GM19351 (cell line): ENCODE measurements around the gene POU3F3.

ENCODE experiments used
- ATAC-seq: cut with Tn5 transposase; IDR thresholded peaks from one replicate; pipeline ENCODE4 v1.9.1; 2021; ENCODE audit warnings: mild to moderate bottlenecking, moderate library complexity; ENCODE audit not compliant: unreplicated experiment

Gene POU3F3

GRCh38 chr2:104853534-104854497, at the start of gene POU3F3:
TSS of gene POU3F3 (plus strand) at chr2:104854115. CDS start at chr2:104855511, 1,396 bp downstream.
- peak; percentile 34 for ATAC-seq

DNA sequence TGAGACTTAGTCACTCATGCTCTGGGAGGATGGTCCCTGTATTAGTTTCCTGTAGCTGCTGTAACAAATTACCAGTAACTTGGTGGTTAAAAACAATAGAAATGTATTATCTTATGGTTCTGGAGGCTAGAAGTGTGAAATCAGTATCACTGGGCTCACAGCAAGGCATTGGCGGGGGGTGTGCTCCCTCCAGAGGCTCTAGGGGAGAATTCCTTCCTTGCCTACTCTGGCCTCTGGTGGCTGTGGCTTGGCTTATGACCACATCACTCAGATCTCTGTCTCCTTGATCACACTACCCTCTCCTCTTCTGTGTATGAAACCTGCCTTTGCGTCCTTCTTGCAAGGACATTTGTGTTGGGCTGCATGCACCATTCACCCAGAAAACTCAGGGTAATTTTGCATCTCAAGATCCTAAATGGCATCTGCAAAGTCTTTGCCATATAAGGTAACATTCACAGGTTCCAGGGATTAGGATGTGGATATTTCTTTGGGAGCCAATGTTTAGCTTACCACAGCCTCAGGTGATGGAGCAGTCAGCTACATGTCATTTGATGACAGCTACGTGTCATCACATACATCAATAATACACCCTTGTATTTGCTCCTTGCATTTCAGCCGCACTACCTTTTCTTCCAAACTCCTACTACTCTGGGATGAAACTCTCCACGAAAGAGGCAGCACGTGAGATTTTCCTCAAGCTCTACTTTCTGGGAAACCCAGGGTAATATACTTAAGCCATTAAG, 49.6 kb upstream of the POU3F3 start:
- no peak for ATAC-seq

DNA sequence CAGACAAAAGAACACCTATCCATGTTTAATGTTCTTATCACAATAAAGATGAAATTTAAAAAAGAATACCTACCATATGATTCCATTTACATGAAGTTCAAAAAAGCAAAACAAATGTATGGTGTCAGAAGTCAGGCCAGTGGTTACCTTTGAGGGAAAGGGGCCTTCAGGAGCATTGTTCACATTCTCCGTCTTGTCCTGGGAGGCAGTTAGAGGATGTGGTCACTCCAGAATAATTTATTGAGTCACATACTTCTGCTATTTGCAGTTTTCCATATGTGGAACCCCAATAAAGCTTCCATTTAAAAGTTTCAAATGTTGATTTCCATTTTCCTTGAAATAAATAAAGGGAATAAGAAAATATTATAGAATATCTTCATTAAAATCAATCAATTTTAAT, 41.6 kb upstream of the POU3F3 start:
- ATAC-seq: no peak

GRCh38 chr2:104816143-104816542, 37.8 kb upstream of the POU3F3 start:
- no peak for ATAC-seq

- no peak for ATAC-seq
Observed at GRCh38 chr2:104818264-104818663, 35.7 kb upstream of the POU3F3 start.

- no peak for ATAC-seq
Observed at GRCh38 chr2:104820126-104820525, 33.8 kb upstream of the POU3F3 start.

- ATAC-seq: no peak
Observed at GRCh38 chr2:104825124-104825865, 28.6 kb upstream of the POU3F3 start.

DNA sequence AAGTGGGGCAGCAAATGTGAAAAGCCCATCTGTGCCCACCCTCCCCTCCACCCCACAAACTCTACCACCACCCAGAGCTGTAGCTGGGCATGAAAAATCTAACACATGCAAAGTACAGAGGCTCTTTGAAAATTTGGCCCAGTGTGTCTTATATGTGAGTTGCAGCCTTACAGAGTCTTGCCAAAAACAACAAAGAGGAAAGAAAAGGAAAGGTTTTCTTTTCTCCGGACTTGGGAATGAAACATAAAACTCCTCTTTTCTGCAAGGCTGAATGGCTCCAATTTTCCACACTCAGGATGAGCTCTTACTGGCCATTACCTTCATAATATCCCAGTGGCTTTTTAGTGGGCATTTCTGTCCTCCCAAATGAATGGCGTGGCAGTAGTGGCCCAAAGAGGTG, 27.9 kb upstream of the POU3F3 start:
- ATAC-seq: no peak

DNA sequence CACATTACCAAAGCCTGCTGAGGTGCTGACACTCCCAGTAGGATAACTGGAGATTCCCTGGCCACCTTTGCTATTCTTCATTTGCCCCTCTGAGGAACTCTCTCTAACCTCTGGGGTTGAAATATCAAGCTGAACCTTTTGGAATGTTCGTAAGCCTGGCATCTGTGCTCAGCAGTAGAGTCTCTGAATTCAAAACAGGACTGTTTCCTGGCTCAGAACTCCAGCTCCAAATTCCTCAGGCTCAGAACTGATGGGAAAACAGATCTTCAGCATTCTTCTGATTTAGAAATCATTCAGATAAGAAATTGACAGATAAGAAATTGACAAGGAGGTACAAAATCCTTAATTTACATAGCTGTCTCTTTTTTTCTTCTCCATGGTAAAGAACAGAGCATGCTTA, 22.2 kb upstream of the POU3F3 start:
- no peak for ATAC-seq

DNA sequence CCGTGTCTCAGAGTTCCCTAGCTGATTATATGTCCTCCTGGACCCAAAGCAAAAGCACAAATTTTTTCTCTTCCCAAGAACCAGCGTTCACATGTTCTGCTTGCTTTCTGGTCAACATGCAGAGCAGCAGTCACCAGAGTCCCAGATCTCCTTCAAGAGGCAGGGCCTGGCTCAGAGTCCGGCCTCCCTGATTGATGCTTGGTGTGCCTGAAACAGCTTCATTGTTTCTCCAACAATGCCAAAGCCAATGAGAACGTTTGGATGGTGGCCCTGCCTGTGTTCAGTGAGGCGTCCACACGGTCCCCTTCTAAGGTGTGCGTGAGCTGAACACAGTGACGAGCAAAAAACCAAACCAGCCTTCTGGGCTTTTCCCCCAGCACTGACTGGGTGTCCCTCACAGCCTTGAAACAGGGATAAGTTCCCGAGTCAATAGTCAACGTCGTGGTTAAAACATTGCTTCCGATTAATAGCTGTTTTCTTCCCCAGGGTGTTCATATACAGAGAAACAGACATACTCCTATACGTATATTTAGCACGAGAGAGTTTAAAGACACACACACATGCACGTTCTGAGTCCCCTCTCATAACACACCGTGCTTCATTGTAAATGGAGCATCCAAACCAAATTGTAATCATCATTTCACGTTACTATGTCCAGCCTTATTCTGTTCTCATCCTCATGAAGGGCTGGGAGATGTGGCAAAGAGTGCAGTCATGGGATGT, 19.3 kb upstream of the POU3F3 start:
- ATAC-seq: no peak

DNA sequence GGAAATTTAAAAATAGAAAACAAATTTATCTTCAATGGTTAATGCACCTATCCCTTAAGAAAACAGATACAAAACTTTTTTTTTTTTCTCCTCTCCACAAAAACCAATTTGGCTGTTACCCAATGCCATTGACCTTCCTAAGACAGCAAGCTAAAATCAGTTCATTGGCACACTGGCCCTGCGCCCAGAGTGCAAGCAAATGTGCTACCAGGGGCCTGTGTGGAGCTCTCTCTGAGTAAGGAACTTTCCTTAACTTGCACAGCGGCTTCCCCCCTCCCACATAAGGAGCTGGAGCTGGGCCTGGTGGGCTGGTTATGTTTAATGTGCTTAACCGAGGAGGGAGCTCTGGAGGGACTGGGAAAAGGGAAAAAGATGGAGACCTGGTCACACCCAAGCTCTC, 17.6 kb upstream of the POU3F3 start:
- no peak for ATAC-seq

DNA sequence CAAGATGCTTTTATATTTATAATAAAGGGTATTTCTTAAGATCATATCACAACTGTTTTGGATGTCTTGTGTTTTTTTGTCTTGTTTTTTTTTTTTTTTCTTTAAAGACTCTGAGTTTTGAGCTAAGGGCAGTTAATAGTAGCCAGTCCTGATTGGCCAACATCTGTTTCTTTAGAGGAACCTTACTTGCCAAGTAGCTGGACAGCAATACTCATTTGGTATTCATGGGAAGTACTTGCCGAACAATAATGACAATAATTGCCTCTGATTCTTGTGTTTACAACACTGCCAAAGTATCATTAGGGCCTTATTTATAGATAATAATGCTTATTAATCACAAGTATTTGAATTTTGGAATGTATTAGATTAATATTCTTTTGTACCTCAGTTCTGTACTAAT, 17.1 kb upstream of the POU3F3 start:
- ATAC-seq: no peak

DNA sequence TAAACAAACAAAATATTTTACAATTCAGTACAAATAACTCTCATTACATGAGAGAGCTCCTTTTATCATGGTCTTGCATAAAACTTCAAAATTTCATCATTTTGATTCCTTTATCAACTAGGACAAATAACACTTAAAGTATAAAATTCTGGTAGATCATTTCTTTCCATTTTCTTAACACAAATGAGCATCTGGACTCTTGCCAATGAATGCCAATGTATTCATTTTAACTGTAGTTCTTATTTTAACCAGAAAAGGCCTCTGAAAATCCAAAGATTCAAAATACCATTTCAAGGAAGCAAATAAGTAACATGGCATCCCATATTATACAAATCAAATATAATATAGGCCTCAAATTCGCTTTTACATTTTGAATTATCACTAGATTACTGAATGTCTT, 13.8 kb upstream of the POU3F3 start:
- ATAC-seq: no peak

DNA sequence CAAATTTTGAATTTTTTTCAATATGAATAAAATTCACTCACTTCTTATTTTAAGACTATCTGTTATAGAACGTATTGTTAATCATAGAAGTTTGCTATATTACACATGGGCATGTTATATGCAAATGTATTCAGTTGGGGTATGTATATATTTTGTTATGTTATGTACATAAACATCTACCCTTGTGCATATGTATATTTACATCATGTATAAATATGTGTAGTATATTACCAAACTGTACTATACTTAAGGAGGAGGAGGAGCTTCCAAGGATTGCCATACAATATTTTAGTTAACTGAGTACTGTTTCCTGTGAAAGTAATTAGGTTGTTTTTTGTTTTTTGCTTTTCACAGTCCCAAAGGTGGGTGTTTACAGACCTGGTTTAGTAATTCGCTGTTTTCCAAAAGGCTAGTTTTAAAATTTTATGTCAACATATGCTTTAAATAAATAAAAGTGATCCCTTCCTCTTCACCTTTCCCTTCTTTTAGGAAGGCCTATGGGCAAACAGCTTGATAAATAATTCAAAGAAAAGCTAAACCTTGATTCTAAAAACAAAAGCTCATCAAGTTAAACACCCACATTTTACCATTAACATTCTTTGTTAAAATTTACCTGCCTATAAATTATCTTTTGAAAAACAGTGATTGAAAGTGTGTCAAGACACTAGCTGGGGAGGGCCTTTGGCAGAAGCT, 12.9 kb upstream of the POU3F3 start:
- ATAC-seq: no peak

- no peak for ATAC-seq
Observed at GRCh38 chr2:104841744-104842143, 12.2 kb upstream of the POU3F3 start.

DNA sequence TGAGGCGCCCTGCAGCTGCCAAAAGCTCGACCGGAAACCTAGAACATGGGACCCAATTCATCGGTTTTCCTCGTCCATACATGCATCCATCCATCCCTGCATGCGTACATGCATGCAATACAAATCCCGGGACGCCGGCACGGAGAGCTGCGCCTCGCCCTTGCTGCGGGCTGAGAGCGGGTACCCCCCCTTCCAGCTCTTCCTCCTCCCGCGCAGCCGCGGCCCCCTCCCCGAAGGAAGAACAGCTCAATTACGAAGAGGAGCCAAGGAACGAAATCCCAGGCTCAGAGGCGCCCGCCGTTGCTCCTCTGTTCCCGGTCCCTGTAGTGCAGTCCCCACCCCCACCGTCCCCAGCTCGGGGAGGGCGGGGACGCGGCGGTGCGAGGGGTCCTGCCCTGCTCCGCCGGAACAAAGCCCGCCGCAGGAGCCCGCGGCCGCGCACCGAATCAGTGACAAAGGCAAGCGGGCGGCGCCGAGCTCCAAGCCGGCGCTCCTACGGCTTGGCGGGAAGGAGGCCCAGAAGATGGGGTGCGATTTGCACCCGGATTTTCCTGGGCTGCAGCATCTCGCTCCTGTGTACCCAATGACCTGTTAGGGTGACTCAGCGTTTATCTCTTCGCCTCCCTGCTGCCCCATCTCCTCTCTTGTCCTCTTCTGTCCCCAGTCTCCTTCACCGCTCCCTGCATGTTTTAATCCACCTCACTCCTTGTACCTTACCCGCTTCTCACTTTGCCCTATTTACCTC, 8.9 kb upstream of the POU3F3 start:
- ATAC-seq: no peak

- ATAC-seq: no peak
Observed at GRCh38 chr2:104845552-104845931, 8.4 kb upstream of the POU3F3 start.

GRCh38 chr2:104845946-104846785, 7.7 kb upstream of the POU3F3 start:
- no peak for ATAC-seq
